ENCODE results near the gene EWSR1. TPM values are rescaled to one million over a fixed set of nuclear protein-coding genes. Genes with fewer than 3 reads are reported as not detected.

Gene EWSR1
- total and polyA plus RNA-seq, 2 donors (not counting 3 experiments of a cell fraction or from before 2014, with no cell fraction given), result 305 to 588 TPM

- H3K36me3 ChIP-seq (ENCODE audit: control insufficient read depth in 2 of 2, extremely low read depth in 1 of 2, insufficient read depth in 2 of 2, low read length in 2 of 2), result peaks cover 13 to 77% of the 10 kb centered on the region in 2 experiments
- no peaks in the 10 kb centered on the region for H3K27me3 ChIP-seq (ENCODE audit: control insufficient read depth in 2 of 2, insufficient read depth in 2 of 2, low read length in 2 of 2)
- no peak overlapping the region for H2AFZ ChIP-seq (ENCODE audit: low read depth, low read length)
- no peaks in the 10 kb centered on the region for H4K20me1 ChIP-seq (replicated peaks; ENCODE audit: control insufficient read depth, extremely low read depth, insufficient read depth, low read length)
- POLR2A ChIA-PET, result no interaction called here
- H3K9me3 ChIP-seq (replicated peaks; ENCODE audit: control insufficient read depth, insufficient read depth, low read length), result no peaks in the 10 kb centered on the region
- dilution Hi-C loops (cut with MboI; ENCODE audit: extremely low pct_ligation_motif_present, low sequenced_read_pairs), result no loop called here
- no TSS peak for BruUV-seq (replicated peaks)
- no peak overlapping the region for H3K4me2 ChIP-seq (ENCODE audit: insufficient read depth, low read length)
- intact Hi-C loops (cut with micrococcal nuclease), result no loop called here
- CTCF ChIA-PET, result no interaction called here
- no peaks in the 10 kb centered on the region for H3K79me2 ChIP-seq (ENCODE audit: control insufficient read depth, insufficient read depth, low read length)
- no peak overlapping the region for H3K4me3 ChIP-seq (replicated peaks in 1 of 3; ENCODE audit: insufficient read depth in 1 of 3, low read depth in 1 of 3, low read length in 3 of 3)
- no peak for FAIRE-seq
- no peak for DNase-seq (ENCODE audit: low read depth, low spot score)
- H3K9ac ChIP-seq (replicated peaks; ENCODE audit: extremely low read depth, insufficient read depth, low read length), result no peak overlapping the region
- no peak for TF ChIP-seq MAX (IDR thresholded peaks at IDR 0.05; ENCODE audit: insufficient read depth, insufficient read length)
- TF ChIP-seq POLR2AphosphoS5 (IDR thresholded peaks at IDR 0.05; ENCODE audit: insufficient read depth, low read depth, low read length), result no peak
- H3K27ac ChIP-seq (ENCODE audit: insufficient read depth, low read depth, low read length), result no peak overlapping the region
- no peaks in the 10 kb centered on the region for H3K4me1 ChIP-seq (ENCODE audit: control insufficient read depth, extremely low read depth, insufficient read depth, low read length)
- no peaks in the 10 kb centered on the region for H3K9me1 ChIP-seq (replicated peaks; ENCODE audit: control insufficient read depth, extremely low read depth, insufficient read depth, low read length)
Measured at GRCh38 chr22:29341849-29342127, 73.7 kb downstream of the EWSR1 start.

- CTCF ChIA-PET, result no interaction called here
- FAIRE-seq, result no peak
Measured at GRCh38 chr22:29342177-29342576, 74.1 kb downstream of the EWSR1 start.

More at GRCh38 chr22:29342177-29342576, 74.1 kb downstream of the EWSR1 start:
- Histone ChIP-seq H3K27me3 (ENCODE audit: control insufficient read depth in 2 of 2, insufficient read depth in 2 of 2, low read length in 2 of 2) (no peaks in the 10 kb centered on the region), H2AFZ (ENCODE audit: low read depth, low read length) (no peak overlapping the region), H4K20me1 (replicated peaks; ENCODE audit: control insufficient read depth, extremely low read depth, insufficient read depth, low read length) (no peaks in the 10 kb centered on the region), H3K36me3 (ENCODE audit: control insufficient read depth in 2 of 2, extremely low read depth in 1 of 2, insufficient read depth in 2 of 2, low read length in 2 of 2) (peaks cover 15 to 76% of the 10 kb centered on the region in 2 experiments), H3K79me2 (ENCODE audit: control insufficient read depth, insufficient read depth, low read length) (no peaks in the 10 kb centered on the region), H3K27ac (ENCODE audit: insufficient read depth, low read depth, low read length) (no peak overlapping the region), H3K4me2 (ENCODE audit: insufficient read depth, low read length) (no peak overlapping the region), H3K9me3 (replicated peaks; ENCODE audit: control insufficient read depth, insufficient read depth, low read length) (no peaks in the 10 kb centered on the region), H3K9ac (replicated peaks; ENCODE audit: extremely low read depth, insufficient read depth, low read length) (no peak overlapping the region), H3K4me1 (ENCODE audit: control insufficient read depth, extremely low read depth, insufficient read depth, low read length) (no peaks in the 10 kb centered on the region), H3K4me3 (replicated peaks in 1 of 3; ENCODE audit: insufficient read depth in 1 of 3, low read depth in 1 of 3, low read length in 3 of 3) (no peak overlapping the region), H3K9me1 (replicated peaks; ENCODE audit: control insufficient read depth, extremely low read depth, insufficient read depth, low read length) (no peaks in the 10 kb centered on the region)
- intact Hi-C loops (cut with micrococcal nuclease) (no loop called here), dilution Hi-C loops (cut with MboI; ENCODE audit: extremely low pct_ligation_motif_present, low sequenced_read_pairs) (no loop called here)
- no TSS peak for BruUV-seq (replicated peaks)
- POLR2A ChIA-PET, result interaction anchor here (0.7 kb wide), 1 partner anchor 22 kb away, joined by 3 read pairs; no protein-coding TSS in a partner anchor
- no peak for DNase-seq (ENCODE audit: low read depth, low spot score)
- TF ChIP-seq FOS (IDR thresholded peaks at IDR 0.05; ENCODE audit: borderline replicate concordance, insufficient read depth, low read length), result no peak
- TF ChIP-seq POLR2AphosphoS5 (IDR thresholded peaks at IDR 0.05; ENCODE audit: insufficient read depth, low read depth, low read length), result no peak
- no peak for TF ChIP-seq GATA2 (IDR thresholded peaks at IDR 0.05; ENCODE audit: insufficient read depth, insufficient read length, low read depth, low read length)
- no peak for TF ChIP-seq EZH2 (IDR thresholded peaks at IDR 0.05; ENCODE audit: borderline replicate concordance, low read depth, low read length, severe bottlenecking)
- no peak for TF ChIP-seq MAX (IDR thresholded peaks at IDR 0.05; ENCODE audit: insufficient read depth, insufficient read length)
- TF ChIP-seq POLR2A (IDR thresholded peaks at IDR 0.05; ENCODE audit: low read depth, low read length), result no peak
- no peak for TF ChIP-seq MYC (IDR thresholded peaks at IDR 0.05; ENCODE audit: low read depth, low read length)
- TF ChIP-seq JUN (IDR thresholded peaks at IDR 0.05; ENCODE audit: borderline replicate concordance, insufficient read depth, insufficient read length, low read depth), result no peak
- TF ChIP-seq, protein P1, sequence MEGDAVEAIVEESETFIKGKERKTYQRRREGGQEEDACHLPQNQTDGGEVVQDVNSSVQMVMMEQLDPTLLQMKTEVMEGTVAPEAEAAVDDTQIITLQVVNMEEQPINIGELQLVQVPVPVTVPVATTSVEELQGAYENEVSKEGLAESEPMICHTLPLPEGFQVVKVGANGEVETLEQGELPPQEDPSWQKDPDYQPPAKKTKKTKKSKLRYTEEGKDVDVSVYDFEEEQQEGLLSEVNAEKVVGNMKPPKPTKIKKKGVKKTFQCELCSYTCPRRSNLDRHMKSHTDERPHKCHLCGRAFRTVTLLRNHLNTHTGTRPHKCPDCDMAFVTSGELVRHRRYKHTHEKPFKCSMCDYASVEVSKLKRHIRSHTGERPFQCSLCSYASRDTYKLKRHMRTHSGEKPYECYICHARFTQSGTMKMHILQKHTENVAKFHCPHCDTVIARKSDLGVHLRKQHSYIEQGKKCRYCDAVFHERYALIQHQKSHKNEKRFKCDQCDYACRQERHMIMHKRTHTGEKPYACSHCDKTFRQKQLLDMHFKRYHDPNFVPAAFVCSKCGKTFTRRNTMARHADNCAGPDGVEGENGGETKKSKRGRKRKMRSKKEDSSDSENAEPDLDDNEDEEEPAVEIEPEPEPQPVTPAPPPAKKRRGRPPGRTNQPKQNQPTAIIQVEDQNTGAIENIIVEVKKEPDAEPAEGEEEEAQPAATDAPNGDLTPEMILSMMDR (IDR thresholded peaks at IDR 0.05; ENCODE audit: extremely low read depth in 1 of 2, insufficient read depth in 1 of 2, low read depth in 1 of 2, low read length in 2 of 2), result no peak

All from endothelial cell of umbilical vein (primary cell).